DMS79 (cell line): ENCODE results near the gene SLC8B1.

ENCODE experiments used
- DNase-seq: peaks from one replicate; lab custom pipeline; 2025; lab: John Stamatoyannopoulos, UW

SLC8B1 gene

GRCh38 chr12:113334786-113335539, at the start of gene SLC8B1:
Gene SLC8B1 (minus strand): TSS chr12:113335109. CDS start chr12:113332878, 2,231 bp downstream.
- peak; percentile 34 for DNase-seq

DNA sequence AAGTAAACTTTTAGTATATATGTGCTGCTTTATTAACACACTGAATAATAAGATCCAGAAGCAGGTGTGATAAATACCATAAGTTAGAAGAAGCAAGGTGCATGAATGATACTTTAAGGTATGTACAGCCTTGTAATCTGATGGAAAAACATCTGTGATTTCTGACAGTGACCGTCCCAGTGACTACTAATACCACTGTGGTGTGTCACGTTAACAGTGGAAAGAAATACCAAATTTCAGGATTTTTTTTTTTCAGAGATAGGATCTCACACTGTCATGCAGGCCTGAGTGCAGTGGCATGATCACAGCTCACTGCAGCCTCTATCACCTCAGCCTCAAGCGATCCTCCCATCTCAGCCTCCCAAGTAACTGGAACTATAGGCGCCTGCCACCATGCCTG, 47.3 kb upstream of the SLC8B1 start:
- DNase-seq: no peak

- DNase-seq: no peak
These were observed 46.3 kb upstream of the SLC8B1 start for GRCh38 chr12:113381220-113381619.

GRCh38 chr12:113378291-113378690, 43.4 kb upstream of the SLC8B1 start:
- no peak for DNase-seq

- DNase-seq: no peak
These were observed 40.0 kb upstream of the SLC8B1 start for GRCh38 chr12:113374823-113375428.

DNA sequence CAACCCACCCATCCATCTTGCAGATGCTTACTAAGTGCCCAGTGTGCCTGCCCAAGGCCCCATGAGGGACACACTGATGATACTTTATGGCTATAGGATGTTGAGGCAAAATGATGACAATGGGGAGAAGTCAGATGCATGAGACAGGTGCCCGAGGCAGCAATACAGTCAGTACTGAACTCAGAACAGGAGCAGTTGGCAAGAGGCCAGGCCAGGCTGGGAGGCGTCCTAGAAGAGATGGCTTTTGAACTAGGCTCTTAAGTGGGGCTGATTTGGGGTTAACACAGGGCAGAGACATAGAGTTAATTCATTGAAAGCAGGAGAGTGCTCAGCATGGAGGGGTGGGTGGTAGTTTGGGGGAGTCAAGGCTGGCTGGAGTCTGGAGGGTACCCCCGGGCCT, 39.1 kb upstream of the SLC8B1 start:
- DNase-seq: no peak

DNA sequence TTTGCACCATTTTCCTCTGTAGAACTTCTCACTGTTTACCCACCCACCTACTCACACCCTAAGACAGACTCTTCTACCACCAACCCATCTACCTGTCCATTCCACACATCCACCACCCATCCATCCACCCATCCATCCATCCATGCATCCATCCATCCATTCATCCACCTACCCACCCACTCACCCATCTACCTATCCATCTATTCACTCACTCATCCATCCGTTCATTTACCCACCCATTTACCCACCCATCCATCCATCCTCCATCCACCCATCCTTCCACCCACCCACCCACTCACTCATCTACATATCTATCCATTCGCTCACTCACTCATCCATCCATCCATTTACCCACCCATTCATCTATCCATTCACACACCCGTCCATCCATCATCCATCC, 38.5 kb upstream of the SLC8B1 start:
- no peak for DNase-seq

GRCh38 chr12:113372371-113372770, 37.5 kb upstream of the SLC8B1 start:
- DNase-seq: no peak

- DNase-seq: no peak
These were observed 36.9 kb upstream of the SLC8B1 start for GRCh38 chr12:113371808-113372207.

DNA sequence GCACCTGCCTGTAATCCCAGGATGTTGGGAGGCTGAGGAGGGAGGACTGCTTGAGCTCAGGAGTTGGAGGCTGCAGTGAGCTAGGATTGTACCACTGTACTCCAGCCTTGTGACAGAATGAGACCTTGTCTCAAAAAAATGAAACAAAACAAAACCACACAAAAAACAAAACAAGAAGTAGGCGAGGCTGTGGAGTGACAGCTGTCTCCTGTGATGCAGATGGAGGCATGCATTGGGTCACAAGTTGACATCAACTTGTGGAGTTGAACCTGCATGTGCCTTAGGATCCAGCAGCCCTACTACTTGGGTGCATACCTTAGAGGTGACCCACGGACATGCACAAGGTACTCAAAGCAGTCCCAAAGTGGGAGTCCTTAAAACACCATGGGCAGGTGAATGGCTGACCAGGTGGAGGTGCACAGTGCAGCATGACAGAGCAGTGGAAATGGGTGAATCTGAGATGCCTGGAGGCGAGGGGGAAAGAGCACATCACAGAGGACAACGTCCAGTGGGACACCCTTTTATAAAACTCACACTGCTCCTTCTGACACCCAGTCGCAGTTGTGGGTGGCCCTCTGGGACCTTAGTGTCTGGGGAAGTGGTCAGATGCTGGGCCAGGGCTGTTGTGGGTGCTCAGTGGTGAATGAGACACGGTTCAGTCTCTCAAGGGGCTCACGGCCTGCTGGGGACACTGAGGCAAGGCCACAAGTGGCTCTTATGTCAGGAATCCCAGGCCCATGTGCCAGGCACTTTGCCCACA, 36.2 kb upstream of the SLC8B1 start:
- no peak for DNase-seq

DNA sequence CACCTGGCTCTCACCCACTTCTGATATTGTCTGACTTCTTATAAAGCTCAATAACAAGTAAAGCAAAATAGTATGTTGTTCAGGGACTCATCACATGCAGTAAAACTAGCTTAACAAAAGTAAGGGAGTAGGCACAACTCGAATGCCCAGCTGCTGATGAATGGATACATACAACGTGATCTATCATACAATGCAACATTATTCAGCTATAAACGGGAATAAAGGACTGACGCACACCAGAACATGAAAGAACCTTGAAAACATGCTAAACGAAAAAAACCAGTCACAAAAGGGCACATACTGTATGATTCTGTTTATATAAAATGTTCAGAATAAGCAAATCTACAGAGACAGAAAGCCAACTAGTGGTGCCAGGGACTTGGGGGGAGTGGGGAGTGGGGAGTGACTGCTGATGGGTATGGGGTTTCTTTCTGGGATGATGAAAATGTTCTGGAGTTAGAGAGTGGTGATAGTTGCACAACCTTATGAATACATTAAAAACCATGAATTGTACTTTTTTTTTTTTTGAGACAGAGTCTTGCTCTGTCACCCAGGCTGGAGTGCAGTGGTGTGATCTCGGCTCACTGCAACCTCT, 34.6 kb upstream of the SLC8B1 start:
- no peak for DNase-seq

DNA sequence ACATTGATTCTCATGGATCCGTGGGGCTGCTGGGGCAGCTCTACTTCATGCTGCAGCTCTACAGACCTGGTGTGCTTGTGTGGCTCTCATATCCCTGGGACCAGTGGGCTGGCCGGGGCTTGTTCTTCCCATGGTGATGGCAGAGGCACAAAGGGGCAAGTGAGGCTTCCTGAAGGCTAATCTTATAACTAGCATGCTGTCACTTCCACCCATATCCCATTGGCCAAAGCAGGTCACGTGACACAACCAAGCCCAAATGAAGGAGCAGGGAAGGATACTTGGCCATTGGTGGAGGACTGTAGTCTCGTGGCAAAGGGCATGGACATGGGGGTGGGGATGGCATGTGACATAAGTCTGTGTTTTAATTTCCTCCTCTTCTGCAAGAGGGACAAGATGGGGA, 33.4 kb upstream of the SLC8B1 start:
- DNase-seq: no peak

- no peak for DNase-seq
These were observed 31.9 kb upstream of the SLC8B1 start for GRCh38 chr12:113366827-113367226.

- DNase-seq: no peak
These were observed 30.9 kb upstream of the SLC8B1 start for GRCh38 chr12:113365639-113366395.

GRCh38 chr12:113364698-113365097, 29.8 kb upstream of the SLC8B1 start:
- no peak for DNase-seq

- DNase-seq: no peak
These were observed 26.9 kb upstream of the SLC8B1 start for GRCh38 chr12:113361574-113362370.

- DNase-seq: no peak
These were observed 25.2 kb upstream of the SLC8B1 start for GRCh38 chr12:113359939-113360748.

GRCh38 chr12:113359133-113359938, 24.4 kb upstream of the SLC8B1 start:
- no peak for DNase-seq

- DNase-seq: peak; percentile 82
These were observed 23.6 kb upstream of the SLC8B1 start, which contains the start of gene PLBD2 for GRCh38 chr12:113358381-113359132. Gene PLBD2 (plus strand): TSS chr12:113358587. CDS start chr12:113358601, 14 bp downstream.
